MCF 10A (cell line): ENCODE measurements around the gene ARL5C. TPM values are rescaled to one million over a fixed set of nuclear protein-coding genes. Genes with fewer than 3 reads are reported as not detected.

Experiments
- Bru-seq: library from RNA; stranded (reverse); fragments of 400-500 nt; gene quantifications from one replicate; lab custom pipeline; 2021; lab: Mats Ljungman, UMichigan
- BruChase-seq, 2 experiments: library from RNA; stranded (reverse); fragments of 400-500 nt; gene quantifications; one replicate each; lab custom pipeline; 2021; lab: Mats Ljungman, UMichigan
- BruUV-seq: library from RNA; stranded (reverse); fragments of 400-500 nt; replicated peaks from 2 replicates; lab custom pipeline; 2021; lab: Mats Ljungman, UMichigan
- CTCF ChIA-PET: fragments of 300-600 bp; sonication (Branson Sonifier 250); formaldehyde crosslinking; extraction: SDS; loops from one replicate; lab custom pipeline; 2021; ENCODE audit warnings: antibody characterized with exemption, inconsistent platforms; lab: Yijun Ruan, JAX
- POLR2A ChIA-PET: fragments of 300-600, 350-650 bp; sonication (Branson Sonifier 250); formaldehyde crosslinking; extraction: SDS; loops from one replicate; lab custom pipeline; 2020; ENCODE audit warnings: antibody characterized with exemption, inconsistent platforms; lab: Yijun Ruan, JAX
- DNase-seq: peaks from one replicate; pipeline ENCODE4 v3.0.0-alpha.2; 2018; ENCODE audit not compliant: unreplicated experiment
- H3K27ac Mint-ChIP-seq: one replicate; pipeline ENCODE4 v1.8.0; 2022; ENCODE audit warnings: mild to moderate bottlenecking, low read depth, mixed read lengths; ENCODE audit not compliant: unreplicated experiment
- H3K27me3 Mint-ChIP-seq: one replicate; pipeline ENCODE4 v1.8.0; 2022; ENCODE audit warnings: mixed read lengths; ENCODE audit not compliant: insufficient read depth, unreplicated experiment
- H3K36me3 Mint-ChIP-seq: one replicate; pipeline ENCODE4 v1.8.0; 2022; ENCODE audit warnings: mild to moderate bottlenecking, moderate library complexity, mixed read lengths; ENCODE audit not compliant: insufficient read depth, unreplicated experiment
- H3K4me1 Mint-ChIP-seq: one replicate; pipeline ENCODE4 v1.8.0; 2022; ENCODE audit warnings: mixed read lengths; ENCODE audit not compliant: insufficient read depth, unreplicated experiment
- H3K4me3 Mint-ChIP-seq: one replicate; pipeline ENCODE4 v1.8.0; 2022; ENCODE audit warnings: mild to moderate bottlenecking, moderate library complexity, mixed read lengths; ENCODE audit not compliant: unreplicated experiment
- H3K9me3 Mint-ChIP-seq: one replicate; pipeline ENCODE4 v1.8.0; 2022; ENCODE audit warnings: mixed read lengths; ENCODE audit not compliant: unreplicated experiment
- intact Hi-C: fragments of 100-400 bp; cut with micrococcal nuclease; formaldehyde crosslinking; loops from 2 replicates; pipeline ENCODE4 v1.14.1; 2022
- long read RNA-seq: library from polyadenylated mRNA; stranded (forward); transcript quantifications from one replicate; pipeline ENCODE4 v2.0.0, GENCODE V29; 2022
- total RNA-seq: library from RNA; stranded (reverse); gene quantifications from 2 replicates; pipeline ENCODE4 v1.2.3, GENCODE V29; 2022
- TF ChIP-seq, protein P1 (sequence below): fragments of 200-600 bp; IDR thresholded peaks from one replicate; pipeline ENCODE4 v1.8.0; 2022; ENCODE audit warnings: antibody characterized with exemption, mild to moderate bottlenecking; ENCODE audit not compliant: unreplicated experiment

Gene ARL5C, protein sequence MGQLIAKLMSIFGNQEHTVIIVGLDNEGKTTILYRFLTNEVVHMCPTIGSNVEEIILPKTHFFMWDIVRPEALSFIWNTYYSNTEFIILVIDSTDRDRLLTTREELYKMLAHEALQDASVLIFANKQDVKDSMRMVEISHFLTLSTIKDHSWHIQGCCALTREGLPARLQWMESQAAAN
- total RNA-seq (not detected in 2 replicates), Bru-seq, nascent RNA (not detected), BruChase-seq, experiment 1, labeled RNA remaining after a 6-hour chase (percentile 17 among the genes with signal in this experiment), BruChase-seq, experiment 2, labeled RNA remaining after a 2-hour chase (percentile 16 among the genes with signal in this experiment)
- long read RNA-seq = 0 reads

DNA sequence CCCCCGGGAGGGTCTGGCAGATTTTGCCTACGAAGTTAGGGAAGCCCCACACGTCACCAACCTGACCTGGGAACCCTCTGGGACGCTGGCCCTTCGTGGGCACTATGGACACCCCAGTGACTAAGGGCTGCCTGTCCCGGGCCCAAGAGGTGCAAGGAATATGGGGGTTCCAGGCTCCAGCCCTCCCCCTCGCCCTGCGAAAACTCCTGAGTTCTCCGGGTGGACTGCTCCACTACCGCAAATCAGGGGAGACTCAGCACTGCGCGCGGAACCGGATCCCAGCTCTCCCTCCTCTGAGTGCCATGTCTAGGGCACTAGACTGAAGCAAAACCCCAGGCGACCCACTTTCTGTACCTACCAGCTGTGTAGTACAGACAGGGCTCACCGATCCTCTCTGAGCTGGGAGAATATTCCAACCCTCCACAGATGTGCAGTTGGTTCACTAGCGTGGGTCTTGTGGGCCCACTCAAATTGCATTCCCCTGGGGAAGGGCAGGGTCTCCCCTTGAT is at the start of gene ARL5C:
TSS of gene ARL5C (minus strand) at position 321 of the 509 bp plus-strand sequence. CDS start 401 bp downstream, outside the sequence.
- Mint-ChIP-seq H3K4me1 (peaks cover 18% of the 10 kb centered on the region), H3K27ac (no peak within 1 kb of the TSS), H3K27me3 (peaks cover 22% of the 10 kb centered on the region), H3K36me3 (no peaks in the 10 kb centered on the region), H3K4me3 (no peak within 1 kb of the TSS), H3K9me3 (no peaks in the 10 kb centered on the region)
- intact Hi-C loops = no loop called here
- BruUV-seq = no TSS peak
- ChIA-PET CTCF (interaction anchor here (0.6 to 5.1 kb wide), 3 partner anchors 10 to 91 kb away, joined by 3 to 44 read pairs (median 4); no protein-coding TSS in a partner anchor), POLR2A (interaction anchor here (0.5 to 0.7 kb wide), 2 partner anchors 36 to 460 kb away, joined by 3 read pairs; no protein-coding TSS in a partner anchor)
- no peak for DNase-seq
- TF ChIP-seq, protein P1, sequence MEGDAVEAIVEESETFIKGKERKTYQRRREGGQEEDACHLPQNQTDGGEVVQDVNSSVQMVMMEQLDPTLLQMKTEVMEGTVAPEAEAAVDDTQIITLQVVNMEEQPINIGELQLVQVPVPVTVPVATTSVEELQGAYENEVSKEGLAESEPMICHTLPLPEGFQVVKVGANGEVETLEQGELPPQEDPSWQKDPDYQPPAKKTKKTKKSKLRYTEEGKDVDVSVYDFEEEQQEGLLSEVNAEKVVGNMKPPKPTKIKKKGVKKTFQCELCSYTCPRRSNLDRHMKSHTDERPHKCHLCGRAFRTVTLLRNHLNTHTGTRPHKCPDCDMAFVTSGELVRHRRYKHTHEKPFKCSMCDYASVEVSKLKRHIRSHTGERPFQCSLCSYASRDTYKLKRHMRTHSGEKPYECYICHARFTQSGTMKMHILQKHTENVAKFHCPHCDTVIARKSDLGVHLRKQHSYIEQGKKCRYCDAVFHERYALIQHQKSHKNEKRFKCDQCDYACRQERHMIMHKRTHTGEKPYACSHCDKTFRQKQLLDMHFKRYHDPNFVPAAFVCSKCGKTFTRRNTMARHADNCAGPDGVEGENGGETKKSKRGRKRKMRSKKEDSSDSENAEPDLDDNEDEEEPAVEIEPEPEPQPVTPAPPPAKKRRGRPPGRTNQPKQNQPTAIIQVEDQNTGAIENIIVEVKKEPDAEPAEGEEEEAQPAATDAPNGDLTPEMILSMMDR = no peak

DNA sequence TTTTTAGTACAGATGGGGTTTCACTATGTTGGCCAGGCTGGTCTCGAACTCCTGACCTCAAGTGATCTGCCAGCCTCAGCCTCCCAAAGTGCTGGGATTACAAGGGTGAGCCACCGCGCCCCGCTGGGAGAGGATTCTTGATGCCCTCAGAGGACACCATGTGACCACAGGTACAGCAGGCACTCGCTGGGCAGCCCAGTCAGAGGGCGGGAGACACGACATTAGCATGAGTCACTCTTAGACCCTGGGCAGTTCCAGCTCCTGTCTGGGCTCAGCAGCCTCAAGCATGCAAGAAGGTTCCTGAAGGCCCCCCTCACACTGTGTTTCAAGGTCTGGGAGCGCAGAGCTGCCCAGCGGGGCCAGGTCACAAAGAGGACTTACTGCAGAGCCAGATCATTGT is 47.9 kb upstream of the ARL5C start:
- DNase-seq = peak; percentile 93
- ChIA-PET CTCF (interaction anchor here (0.6 to 3.2 kb wide), 6 partner anchors 10 to 160 kb away, joined by 3 to 27 read pairs (median 4); no protein-coding TSS in a partner anchor), POLR2A (interaction anchor here (1.0 to 2.5 kb wide), 6 partner anchors 9 to 60 kb away, joined by 3 to 8 read pairs (median 5); partner anchors contain the start of gene RPL19)
- H3K27ac Mint-ChIP-seq = peak overlapping the region; percentile 63
- H3K27me3 Mint-ChIP-seq = no peaks in the 10 kb centered on the region
- no peaks in the 10 kb centered on the region for H3K9me3 Mint-ChIP-seq
- intact Hi-C loops = no loop called here
- TF ChIP-seq, protein P1 = no peak
- no TSS peak for BruUV-seq
- H3K36me3 Mint-ChIP-seq = peaks cover 6% of the 10 kb centered on the region
- no peak overlapping the region for H3K4me3 Mint-ChIP-seq
- peaks cover 43% of the 10 kb centered on the region for H3K4me1 Mint-ChIP-seq

DNA sequence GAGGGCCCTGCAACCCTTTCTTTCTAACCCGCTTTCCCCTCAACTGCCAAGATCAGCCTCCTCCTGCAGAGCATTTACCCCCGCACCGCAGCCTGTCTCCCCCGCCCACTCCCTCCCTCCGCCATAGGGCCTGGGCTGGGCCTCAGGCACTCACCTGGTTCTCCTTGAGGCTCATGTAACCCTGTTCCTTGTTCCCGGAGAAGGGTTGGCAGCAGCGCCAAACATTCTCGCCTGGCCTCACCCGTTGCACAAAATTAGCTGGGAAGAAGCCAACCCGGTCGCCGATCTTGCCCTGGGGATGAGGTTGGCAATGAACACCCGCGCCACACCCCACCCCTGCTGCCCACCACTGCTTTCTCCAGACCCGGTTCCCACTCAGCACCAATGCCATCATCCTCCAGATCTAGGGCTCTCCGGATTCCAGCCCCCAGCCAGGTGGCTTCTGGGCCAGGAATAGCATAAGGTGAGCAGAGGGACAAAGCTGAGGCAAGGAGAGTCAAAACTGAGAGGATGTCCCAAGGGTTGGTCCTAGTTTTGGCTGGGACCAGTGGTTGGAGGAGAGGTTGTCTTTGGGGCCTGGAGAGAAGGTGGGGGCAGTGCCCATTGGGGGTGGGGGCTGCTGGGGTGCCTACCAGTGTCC is 47.0 kb upstream of the ARL5C start:
- TF ChIP-seq, protein P1 = no peak
- ChIA-PET CTCF (interaction anchor here (0.5 to 3.2 kb wide), 7 partner anchors 11 to 84 kb away, joined by 3 to 27 read pairs (median 4); no protein-coding TSS in a partner anchor), POLR2A (interaction anchor here (0.5 to 2.5 kb wide), 11 partner anchors 10 to 1006 kb away, joined by 3 to 18 read pairs (median 5); partner anchors contain the start of genes RPL19 and WIPF2)
- Mint-ChIP-seq H3K9me3 (no peaks in the 10 kb centered on the region), H3K4me3 (peak overlapping the region; percentile 44), H3K27me3 (no peaks in the 10 kb centered on the region), H3K4me1 (peaks cover 48% of the 10 kb centered on the region), H3K36me3 (peaks cover 6% of the 10 kb centered on the region), H3K27ac (peak overlapping the region; percentile 63)
- BruUV-seq = no TSS peak
- DNase-seq = peak; percentile 96
- intact Hi-C loops = no loop called here
